ENCODE measurements around the gene RPS5. TPM values are rescaled to one million over a fixed set of nuclear protein-coding genes. Genes with fewer than 3 reads are reported as not detected.

The RPS5 gene
- total RNA-seq, 4 donors from 2014 or later, result 1,292 to 2,917 (median 1,952) TPM

GRCh38 chr19:58381460-58382212 is 5.4 kb upstream of the RPS5 start:
- DNase-seq, result no peak
- Histone ChIP-seq H3K36me3 (no peaks in the 10 kb centered on the region), H3K9me3 (no peaks in the 10 kb centered on the region), H3K27me3 (no peaks in the 10 kb centered on the region), H3K4me3 (peak overlapping the region; percentile 62 to 95 (median 65)), H3K4me1 (peaks cover 30 to 50% (median 33%) of the 10 kb centered on the region in 3 donors), H3K27ac (peak overlapping the region; percentile 89 to 96 (median 92))
- intact Hi-C loops (cut with DNase I), result no loop called here
- TF ChIP-seq POLR2A (IDR thresholded peaks at IDR 0.05), result no peak
- TF ChIP-seq, protein P1, sequence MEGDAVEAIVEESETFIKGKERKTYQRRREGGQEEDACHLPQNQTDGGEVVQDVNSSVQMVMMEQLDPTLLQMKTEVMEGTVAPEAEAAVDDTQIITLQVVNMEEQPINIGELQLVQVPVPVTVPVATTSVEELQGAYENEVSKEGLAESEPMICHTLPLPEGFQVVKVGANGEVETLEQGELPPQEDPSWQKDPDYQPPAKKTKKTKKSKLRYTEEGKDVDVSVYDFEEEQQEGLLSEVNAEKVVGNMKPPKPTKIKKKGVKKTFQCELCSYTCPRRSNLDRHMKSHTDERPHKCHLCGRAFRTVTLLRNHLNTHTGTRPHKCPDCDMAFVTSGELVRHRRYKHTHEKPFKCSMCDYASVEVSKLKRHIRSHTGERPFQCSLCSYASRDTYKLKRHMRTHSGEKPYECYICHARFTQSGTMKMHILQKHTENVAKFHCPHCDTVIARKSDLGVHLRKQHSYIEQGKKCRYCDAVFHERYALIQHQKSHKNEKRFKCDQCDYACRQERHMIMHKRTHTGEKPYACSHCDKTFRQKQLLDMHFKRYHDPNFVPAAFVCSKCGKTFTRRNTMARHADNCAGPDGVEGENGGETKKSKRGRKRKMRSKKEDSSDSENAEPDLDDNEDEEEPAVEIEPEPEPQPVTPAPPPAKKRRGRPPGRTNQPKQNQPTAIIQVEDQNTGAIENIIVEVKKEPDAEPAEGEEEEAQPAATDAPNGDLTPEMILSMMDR (IDR thresholded peaks at IDR 0.05), result no peak
- WGBS, 2 donors, result 23 to 28% methylated on average over 22 to 26 of the region's 26 CpGs

DNA sequence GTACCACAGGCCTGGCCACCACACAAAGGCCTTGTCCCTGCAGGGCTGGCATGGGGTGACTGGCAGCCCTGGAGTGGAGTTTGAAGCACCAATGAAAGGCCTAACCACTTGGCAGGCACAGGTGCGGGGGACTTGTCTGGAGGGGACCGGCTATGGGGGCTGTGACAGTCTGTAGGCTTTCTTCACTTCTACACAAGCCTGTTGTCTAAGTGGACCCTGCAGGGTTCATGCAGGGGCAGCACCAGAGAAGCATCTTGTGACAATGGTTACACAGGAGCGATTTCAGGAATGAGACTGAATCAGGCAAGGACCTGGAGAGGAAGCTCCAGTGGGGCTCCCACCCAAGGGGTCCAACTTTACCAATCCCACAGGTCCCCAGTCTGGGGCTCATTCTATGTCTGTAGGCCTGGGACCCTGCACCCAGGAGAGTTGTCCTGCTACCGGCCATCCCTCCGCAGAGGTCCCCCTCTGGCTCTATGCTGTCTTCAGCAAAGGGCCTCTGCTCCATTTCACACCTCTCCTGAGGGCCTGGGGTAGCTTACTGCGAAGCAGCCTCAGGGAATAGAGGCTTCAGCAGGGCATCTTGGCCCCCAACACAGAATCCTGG is 4.0 kb upstream of the RPS5 start:
- DNase-seq, result no peak
- H3K27me3 ChIP-seq, result no peaks in the 10 kb centered on the region
- H3K36me3 ChIP-seq, result peaks cover 0 to 3% (median 0%) of the 10 kb centered on the region in 3 donors
- no peak for TF ChIP-seq POLR2A (IDR thresholded peaks at IDR 0.05)
- TF ChIP-seq, protein P1 (IDR thresholded peaks at IDR 0.05), result no peak
- peaks cover 38 to 58% (median 39%) of the 10 kb centered on the region in 3 donors for H3K4me1 ChIP-seq
- H3K27ac ChIP-seq, result no peak overlapping the region
- H3K4me3 ChIP-seq, result no peak overlapping the region
- intact Hi-C loops (cut with DNase I), result no loop called here
- 100% methylated on average over 1 of the region's 6 CpGs; no CpG with 5 or more reads in 1 of the 2 donors for WGBS, 2 donors
- no peaks in the 10 kb centered on the region for H3K9me3 ChIP-seq

DNA sequence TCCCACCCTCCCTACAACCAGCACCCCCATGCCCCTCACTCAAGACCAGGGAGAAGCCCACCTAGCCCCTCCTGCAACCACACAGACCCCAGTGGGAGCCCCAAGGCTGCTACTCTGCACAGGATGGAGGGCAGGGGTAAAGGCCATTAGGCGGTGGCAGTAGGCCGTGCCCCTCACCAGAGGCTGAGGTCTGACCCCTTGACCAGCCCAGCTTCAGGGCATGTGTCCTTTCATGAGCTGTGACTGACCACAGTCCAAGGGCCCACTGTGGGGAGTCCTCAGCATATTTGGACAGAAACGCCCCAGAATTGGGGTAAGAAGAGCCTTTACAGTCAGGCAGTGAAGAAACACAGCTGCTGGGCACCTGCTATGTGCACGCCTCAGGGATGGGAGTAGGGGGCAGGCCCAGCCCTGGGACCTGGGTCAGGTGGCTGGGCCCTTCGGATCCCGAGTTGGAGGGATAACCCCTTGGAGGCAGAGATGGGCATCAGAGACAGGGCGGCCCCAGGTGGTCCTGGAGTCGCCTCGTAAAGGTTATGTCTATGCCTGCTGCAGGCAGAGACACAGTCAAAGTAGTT is 1.7 kb upstream of the RPS5 start:
- H3K27ac ChIP-seq, result peak overlapping the region; percentile 97 to 99 (median 98)
- peaks cover 0 to 26% (median 5%) of the 10 kb centered on the region in 3 donors for H3K36me3 ChIP-seq
- H3K27me3 ChIP-seq, result no peaks in the 10 kb centered on the region
- H3K4me3 ChIP-seq, result peak overlapping the region in 3 of 4 donors; percentile 77 to 93 (median 82)
- no peaks in the 10 kb centered on the region for H3K9me3 ChIP-seq
- 71% methylated on average over 6 of the region's 9 CpGs; no CpG with 5 or more reads in 1 of the 2 donors for WGBS, 2 donors
- intact Hi-C loops (cut with DNase I), result no loop called here
- peaks cover 36 to 66% (median 39%) of the 10 kb centered on the region in 3 donors for H3K4me1 ChIP-seq
- DNase-seq, result no peak
- no peak for TF ChIP-seq POLR2A (IDR thresholded peaks at IDR 0.05)
- TF ChIP-seq, protein P1 (IDR thresholded peaks at IDR 0.05), result no peak

DNA sequence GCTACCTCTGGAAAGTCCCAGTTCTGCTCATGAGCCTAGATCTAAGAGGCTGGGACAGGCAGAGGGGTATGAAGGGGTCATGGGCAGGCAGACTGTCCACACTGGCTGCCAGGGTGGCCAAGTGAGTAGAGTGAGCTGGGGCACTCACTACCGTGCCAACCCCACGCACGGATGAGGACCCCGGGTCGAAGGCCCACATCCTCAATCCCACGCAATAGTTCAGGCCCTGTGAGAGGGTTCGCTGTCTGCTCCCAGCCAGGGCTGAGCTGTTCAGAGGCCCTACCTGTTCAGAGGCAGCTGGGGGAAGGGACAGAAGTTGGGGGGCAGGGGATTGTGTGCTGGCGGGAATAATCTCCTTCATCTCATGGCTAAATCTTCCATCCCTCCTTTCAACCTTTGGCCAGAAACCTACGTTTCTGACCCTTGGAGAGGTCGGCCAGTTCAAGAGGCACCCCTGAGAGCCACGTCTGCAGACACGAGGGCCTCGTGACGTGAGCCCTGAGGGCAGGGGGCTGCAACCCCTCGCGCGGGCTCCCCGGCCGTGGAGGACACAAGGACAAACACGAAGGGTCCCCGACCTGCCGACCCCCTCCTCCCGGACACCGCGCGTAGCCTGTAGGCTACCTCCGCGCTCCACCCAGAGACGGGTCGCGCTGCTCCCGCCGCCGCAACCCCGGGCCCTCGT is 1.0 kb upstream of the RPS5 start:
- no peaks in the 10 kb centered on the region for H3K9me3 ChIP-seq
- TF ChIP-seq, protein P1 (IDR thresholded peaks at IDR 0.05), result no peak
- TF ChIP-seq POLR2A (IDR thresholded peaks at IDR 0.05), result no peak
- H3K27ac ChIP-seq, result peak overlapping the region; percentile 97 to 99 (median 98)
- intact Hi-C loops (cut with DNase I), result no loop called here
- peak overlapping the region; percentile 61 to 93 (median 80) for H3K4me3 ChIP-seq
- 33% methylated on average over 8 of the region's 36 CpGs; no CpG with 5 or more reads in 1 of the 2 donors for WGBS, 2 donors
- peaks cover 0 to 32% (median 5%) of the 10 kb centered on the region in 3 donors for H3K36me3 ChIP-seq
- H3K4me1 ChIP-seq, result peaks cover 35 to 72% (median 39%) of the 10 kb centered on the region in 3 donors
- no peaks in the 10 kb centered on the region for H3K27me3 ChIP-seq
- no peak for DNase-seq
